A549 treated with CORT108297 at 1 μM for 4 hours (cell line): ENCODE results near the gene DLG2. TPM values are rescaled to one million over a fixed set of nuclear protein-coding genes. Genes with fewer than 3 reads are reported as not detected.

Experiments used
- total RNA-seq: library from RNA; stranded (reverse); fragments of 200-300 nt; extraction: Qiagen RNA extraction; gene quantifications from 5 replicates; pipeline ENCODE4 v1.2.3, GENCODE V29; 2022

The DLG2 gene
- total RNA-seq = 0.16 to 0.50 TPM (median 0.21 TPM) in 5 replicates

GRCh38 chr11:85627332-85627997, at the start of gene DLG2:
DLG2 (minus strand) TSS chr11:85627344.

GRCh38 chr11:85664615-85665481, 37.7 kb upstream of the DLG2 start, which contains the start of gene CREBZF:
CREBZF (minus strand) TSS chr11:85665129; CDS start chr11:85664875, 254 bp downstream.

GRCh38 chr11:85647604-85648299, 20.6 kb upstream of the DLG2 start, which contains the start of gene TMEM126A:
TMEM126A (plus strand) TSS chr11:85647967; CDS start chr11:85650256, 2,289 bp downstream.

GRCh38 chr11:85627998-85628770, 1.0 kb upstream of the DLG2 start, which contains the start of gene TMEM126B:
TMEM126B (plus strand) TSS chr11:85628593; CDS start chr11:85628608, 15 bp downstream.

Other genes with a start within 250 kb of the DLG2 start
- 53.0 to 72.5 TPM (median 56.3 TPM) in 5 replicates for gene TMEM126B, start 1.2 kb upstream of the DLG2 start, total RNA-seq
- gene TMEM126A, start 20.6 kb upstream of the DLG2 start, total RNA-seq = 54.6 to 62.0 TPM (median 58.4 TPM) in 5 replicates
- 27.0 to 33.0 TPM (median 32.8 TPM) in 5 replicates for gene CREBZF, start 37.8 kb upstream of the DLG2 start, total RNA-seq
- gene CCDC89, start 58.9 kb upstream of the DLG2 start, total RNA-seq = not detected in 5 replicates
- 11.8 to 21.5 TPM (median 13.9 TPM) in 5 replicates for gene SYTL2, start 183.8 kb upstream of the DLG2 start, total RNA-seq
- not detected in 5 replicates for gene CCDC83, start 228.0 kb upstream of the DLG2 start, total RNA-seq